H1 (cell line): ENCODE measurements around the gene CNNM3. TPM values are rescaled to one million over a fixed set of nuclear protein-coding genes. Genes with fewer than 3 reads are reported as not detected.

Experiments
- CTCF ChIA-PET: fragments of 300-600 bp; sonication (Branson Sonifier 250); formaldehyde crosslinking; loops from one replicate; lab custom pipeline; 2021; ENCODE audit not compliant: partially characterized antibody; lab: Charles Lee
- POLR2A ChIA-PET: fragments of 300-600 bp; sonication (Branson Sonifier 250); formaldehyde crosslinking; loops from one replicate; lab custom pipeline; 2021; ENCODE audit warnings: inconsistent platforms; ENCODE audit not compliant: partially characterized antibody; lab: Charles Lee
- DNase-seq, 2 experiments: peaks; one replicate each; pipeline versions ENCODE4 v3.0.0 to v3.0.0-alpha.2; 2010 to 2022; ENCODE audit warnings: low spot score in 2 of 2, low read depth in 1 of 2, mixed read lengths in 1 of 2
- FAIRE-seq: peaks from 2 replicates; lab custom pipeline; 2011; peaks lifted over from hg19 to GRCh38; lab: Jason Lieb, UNC
- H2AFZ ChIP-seq: 2 replicates; pipeline ENCODE4 v1.8.1; 2012; ENCODE audit warnings: low read length, inconsistent platforms
- H2AK5ac ChIP-seq: 2 replicates; pipeline ENCODE4 v1.6.1; 2013; ENCODE audit warnings: low read depth, low read length
- H2BK120ac ChIP-seq: replicated peaks from 2 replicates; pipeline ENCODE3; 2013; ENCODE audit warnings: low read depth, low read length, inconsistent platforms
- H2BK12ac ChIP-seq: 2 replicates; pipeline ENCODE4 v1.6.1; 2013; ENCODE audit warnings: low read depth, low read length
- H2BK15ac ChIP-seq: 2 replicates; pipeline ENCODE4 v1.6.1; 2013; ENCODE audit warnings: low read length
- H2BK20ac ChIP-seq: 2 replicates; pipeline ENCODE4 v1.6.1; 2013; ENCODE audit warnings: low read length
- H2BK5ac ChIP-seq: 2 replicates; pipeline ENCODE4 v1.6.1; 2013; ENCODE audit warnings: low read depth, low read length
- H3K14ac ChIP-seq: 2 replicates; pipeline ENCODE4 v1.6.1; 2013; ENCODE audit warnings: inconsistent platforms; ENCODE audit not compliant: insufficient read length
- H3K18ac ChIP-seq: 2 replicates; pipeline ENCODE4 v1.6.1; 2013; ENCODE audit warnings: low read length; ENCODE audit errors: extremely low read depth
- H3K23ac ChIP-seq: 2 replicates; pipeline ENCODE4 v1.6.1; 2013; ENCODE audit warnings: inconsistent platforms; ENCODE audit not compliant: insufficient read length
- H3K23me2 ChIP-seq: 2 replicates; pipeline ENCODE4 v1.6.1; 2013; ENCODE audit warnings: low read depth, low read length
- H3K27ac ChIP-seq: 2 replicates; pipeline ENCODE4 v1.6.1; 2011; ENCODE audit warnings: low read depth, low read length, inconsistent platforms
- H3K27me3 ChIP-seq, 4 experiments: replicated peaks in 1 of 4; 1 replicate in 1 of 4; 2 replicates in 3 of 4; pipeline versions ENCODE4 v1.6.1 to v1.8.1; 2011 to 2013; ENCODE audit warnings: low read length in 3 of 4, mild to moderate bottlenecking in 3 of 4, inconsistent platforms in 2 of 4, mixed read lengths in 2 of 4, moderate library complexity in 1 of 4; ENCODE audit not compliant: control insufficient read depth in 3 of 4, insufficient read depth in 3 of 4; ENCODE audit errors: extremely low read depth in 1 of 4
- H3K36me3 ChIP-seq, 4 experiments: 2 replicates each; pipeline versions ENCODE4 v1.6.1 to v1.8.1; 2011 to 2013; ENCODE audit warnings: mild to moderate bottlenecking in 4 of 4, low read length in 3 of 4, moderate library complexity in 2 of 4, control low read depth in 1 of 4, inconsistent platforms in 1 of 4; ENCODE audit not compliant: insufficient read depth in 4 of 4, control insufficient read depth in 2 of 4
- H3K4ac ChIP-seq: replicated peaks from 2 replicates; pipeline ENCODE3; 2013; ENCODE audit warnings: low read length, low read depth, mixed read lengths, inconsistent platforms; ENCODE audit not compliant: insufficient read length
- H3K4me1 ChIP-seq, 4 experiments: replicated peaks in 1 of 4; 1 replicate in 1 of 4; 2 replicates in 3 of 4; pipeline versions ENCODE4 v1.6.1 to v1.8.1; 2011 to 2013; ENCODE audit warnings: low read length in 3 of 4, inconsistent platforms in 2 of 4, mixed read lengths in 1 of 4; ENCODE audit not compliant: insufficient read depth in 4 of 4, control insufficient read depth in 3 of 4
- H3K4me2 ChIP-seq, 2 experiments: 2 replicates each; pipeline versions ENCODE4 v1.6.1 to v1.8.1; 2011 to 2013; ENCODE audit warnings: low read depth in 2 of 2, low read length in 2 of 2, control low read depth in 1 of 2, inconsistent platforms in 1 of 2, mild to moderate bottlenecking in 1 of 2; ENCODE audit not compliant: insufficient read depth in 1 of 2
- H3K4me3 ChIP-seq, 4 experiments: fragments of 200-600, 300-600 bp in 1 of 4; sonication (generic), shearing (Covaris generic), sonication (Bioruptor Twin) in 1 of 4; 2 replicates each; pipeline versions ENCODE4 v1.5.1 to v1.8.1; 2011 to 2016; ENCODE audit warnings: low read length in 4 of 4, low read depth in 3 of 4, control low read depth in 2 of 4, inconsistent platforms in 2 of 4, mild to moderate bottlenecking in 2 of 4, mixed read lengths in 1 of 4, moderate library complexity in 1 of 4; ENCODE audit not compliant: insufficient read depth in 2 of 4; ENCODE audit errors: extremely low read depth in 1 of 4
- H3K56ac ChIP-seq: replicated peaks from 2 replicates; pipeline ENCODE3; 2013; ENCODE audit warnings: low read depth, mild to moderate bottlenecking, mixed read lengths, low read length, inconsistent platforms; ENCODE audit not compliant: insufficient read length
- H3K79me1 ChIP-seq: 2 replicates; pipeline ENCODE4 v1.6.1; 2013; ENCODE audit warnings: low read depth, low read length, control low read depth
- H3K79me2 ChIP-seq, 2 experiments: 2 replicates each; pipeline versions ENCODE4 v1.6.1 to v1.8.1; 2012 to 2013; ENCODE audit warnings: low read length in 2 of 2, mild to moderate bottlenecking in 2 of 2, inconsistent platforms in 1 of 2; ENCODE audit not compliant: insufficient read depth in 2 of 2, control insufficient read depth in 1 of 2
- H3K9ac ChIP-seq, 4 experiments: replicated peaks in 1 of 4; 1 replicate in 1 of 4; 2 replicates in 3 of 4; pipeline versions ENCODE4 v1.6.1 to v1.8.1; 2011 to 2013; ENCODE audit warnings: low read depth in 3 of 4, low read length in 3 of 4, control low read depth in 2 of 4, mild to moderate bottlenecking in 2 of 4, moderate library complexity in 2 of 4, inconsistent platforms in 1 of 4; ENCODE audit errors: extremely low read depth in 1 of 4
- H3K9me3 ChIP-seq, 2 experiments: 2 replicates each; pipeline versions ENCODE4 v1.6.1 to v1.8.1; 2012 to 2013; ENCODE audit warnings: mild to moderate bottlenecking in 2 of 2, moderate library complexity in 2 of 2, control low read depth in 1 of 2, inconsistent platforms in 1 of 2, low read depth in 1 of 2, low read length in 1 of 2, mixed read lengths in 1 of 2; ENCODE audit not compliant: insufficient read depth in 2 of 2
- H4K20me1 ChIP-seq, 2 experiments: replicated peaks in 1 of 2; 2 replicates each; pipeline versions ENCODE3 to v1.8.1; 2011 to 2013; ENCODE audit warnings: inconsistent platforms in 2 of 2, low read length in 2 of 2, mild to moderate bottlenecking in 1 of 2; ENCODE audit not compliant: insufficient read depth in 2 of 2, control insufficient read depth in 1 of 2
- H4K5ac ChIP-seq: 2 replicates; pipeline ENCODE4 v1.6.1; 2013; ENCODE audit warnings: low read length, low read depth, mixed read lengths, inconsistent platforms; ENCODE audit not compliant: insufficient read length
- H4K8ac ChIP-seq: 2 replicates; pipeline ENCODE4 v1.8.0; 2013; ENCODE audit warnings: mild to moderate bottlenecking, moderate library complexity, low read length, inconsistent platforms; ENCODE audit not compliant: insufficient read depth; ENCODE audit errors: extremely low read depth
- H4K91ac ChIP-seq: replicated peaks from 2 replicates; pipeline ENCODE3; 2013; ENCODE audit warnings: low read length, mixed read lengths, inconsistent platforms; ENCODE audit not compliant: insufficient read length
- BACH1 ChIP-seq: IDR thresholded peaks from 2 replicates; pipeline ENCODE4 v1.6.1; 2012; ENCODE audit warnings: low read length, improper control_type of control experiment
- EGR1 ChIP-seq: IDR thresholded peaks from 2 replicates; pipeline ENCODE4 v1.6.1; 2011; ENCODE audit warnings: low read depth, low read length, borderline replicate concordance
- EZH2 ChIP-seq: fragments of 200-600 bp; sonication (generic); IDR thresholded peaks from 2 replicates; pipeline ENCODE4 v1.7.1; 2012; ENCODE audit warnings: low read depth, mild to moderate bottlenecking, moderate library complexity, low read length, inconsistent platforms; ENCODE audit not compliant: severe bottlenecking
- GTF2F1 ChIP-seq: IDR thresholded peaks from 2 replicates; pipeline ENCODE4 v1.6.1; 2012; ENCODE audit warnings: low read depth, low read length, improper control_type of control experiment, borderline replicate concordance
- KDM4A ChIP-seq: IDR thresholded peaks from one replicate; pipeline ENCODE4 v1.7.1; 2012; ENCODE audit warnings: low read depth, mild to moderate bottlenecking, moderate library complexity, low read length, inconsistent platforms; ENCODE audit not compliant: severe bottlenecking
- MAX ChIP-seq: IDR thresholded peaks from 2 replicates; pipeline ENCODE4 v1.6.1; 2012; ENCODE audit warnings: inconsistent platforms
- NANOG ChIP-seq: IDR thresholded peaks from 2 replicates; pipeline ENCODE4 v1.6.1; 2011; ENCODE audit warnings: low read length, low read depth, mild to moderate bottlenecking, inconsistent platforms; ENCODE audit not compliant: insufficient read depth, poor library complexity, severe bottlenecking
- NRF1 ChIP-seq: IDR thresholded peaks from 2 replicates; pipeline ENCODE4 v1.6.1; 2011; ENCODE audit warnings: mild to moderate bottlenecking, low read depth, low read length, improper control_type of control experiment
- POLR2A ChIP-seq, 2 experiments: IDR thresholded peaks; 1 replicate in 1 of 2; 2 replicates in 1 of 2; pipeline ENCODE4 v1.6.1; 2011; ENCODE audit warnings: low read depth in 2 of 2, low read length in 2 of 2, mild to moderate bottlenecking in 2 of 2; ENCODE audit errors: control extremely low read depth in 1 of 2
- POU5F1 ChIP-seq: IDR thresholded peaks from 2 replicates; pipeline ENCODE4 v1.6.1; 2011; ENCODE audit warnings: low read depth, mild to moderate bottlenecking, low read length, moderate library complexity
- RAD21 ChIP-seq, 2 experiments: IDR thresholded peaks in 1 of 2; conservative IDR thresholded peaks in 1 of 2; 2 replicates each; pipeline ENCODE4 v1.6.1; 2011; ENCODE audit warnings: low read depth in 2 of 2, low read length in 2 of 2, improper control_type of control experiment in 1 of 2, inconsistent platforms in 1 of 2, mild to moderate bottlenecking in 1 of 2, moderate library complexity in 1 of 2
- RFX5 ChIP-seq: IDR thresholded peaks from 2 replicates; pipeline ENCODE4 v1.6.1; 2011; ENCODE audit warnings: low read depth, low read length, improper control_type of control experiment, borderline replicate concordance
- SAP30 ChIP-seq: fragments of 300-600 bp; sonication (generic); IDR thresholded peaks from 2 replicates; pipeline ENCODE4 v1.7.1; 2012; ENCODE audit warnings: low read length, moderate library complexity, mild to moderate bottlenecking, inconsistent platforms; ENCODE audit not compliant: insufficient read depth, insufficient replicate concordance
- SIRT6 ChIP-seq: IDR thresholded peaks from one replicate; pipeline ENCODE4 v1.7.1; 2012; ENCODE audit warnings: low read length, inconsistent platforms
- TBP ChIP-seq: IDR thresholded peaks from 2 replicates; pipeline ENCODE4 v1.6.1; 2011; ENCODE audit warnings: low read depth, low read length, improper control_type of control experiment
- WGBS, 2 experiments: shearing (Covaris generic) in 1 of 2; methylation state at CpG; one replicate each; pipeline versions ENCODE4 v1.1.6 to v1.1.7; 2013 to 2015; ENCODE audit warnings: low lambda C conversion rate in 2 of 2, mixed read lengths in 2 of 2, inconsistent platforms in 1 of 2, low coverage in 1 of 2, missing lambda C conversion rate in 1 of 2; ENCODE audit not compliant: insufficient replicate concordance in 2 of 2, insufficient coverage in 1 of 2, insufficient read length in 1 of 2; ENCODE audit errors: extremely low coverage in 1 of 2, missing lambda C conversion rate in 1 of 2; 5-methylcytosine and 5-hydroxymethylcytosine counted together
- polyA plus RNA-seq, 7 experiments: library from polyadenylated mRNA; depleted of rRNA in 3 of 7; stranded (reverse) in 5 of 7; unstranded in 2 of 7; fragments of >200 nt in 5 of 7; fragments of 200-250 nt in 2 of 7; gene quantifications; 1 replicate in 5 of 7; 2 replicates in 1 of 7; 4 replicates in 1 of 7; pipeline versions ENCODE4 v1.2.1 to v1.2.3, GENCODE V29; 2011 to 2013; ENCODE audit warnings: missing spikeins in 2 of 7, mixed read lengths in 2 of 7
- total RNA-seq: library from RNA; stranded (reverse); fragmentation: NEBNext Ultra II Directional; extraction: Animal tissue kit (Norgen Biotek cat#: 25700); gene quantifications from 2 replicates; pipeline ENCODE4 v1.2.1, GENCODE V29; 2021

CNNM3 gene
- total and polyA plus RNA-seq, 2 of the 8 experiments (the other 6 are each of a cell fraction or from before 2014, with no cell fraction given): 29.1 to 29.2 TPM

- DNase-seq: no peak
- H3K36me3 ChIP-seq: no peaks in the 10 kb centered on the region; a peak in 1 of 8 replicates
- H3K23me2 ChIP-seq: no peaks in the 10 kb centered on the region
- no peaks in the 10 kb centered on the region for H3K79me2 ChIP-seq
- no peak overlapping the region for H2AK5ac ChIP-seq
- no peaks in the 10 kb centered on the region for H4K20me1 ChIP-seq
- H3K79me1 ChIP-seq: no peaks in the 10 kb centered on the region
- no peak overlapping the region for H4K5ac ChIP-seq
- 85% methylated on average over 6 of the region's 6 CpGs; no CpG with 5 or more reads in 1 of the 2 experiments for WGBS, 2 experiments
- H2BK5ac ChIP-seq: no peak overlapping the region
- no peak overlapping the region for H3K56ac ChIP-seq
- no peak overlapping the region for H2AFZ ChIP-seq
- no peak overlapping the region for H4K8ac ChIP-seq
- H4K91ac ChIP-seq: no peak overlapping the region
- no peak overlapping the region for H2BK15ac ChIP-seq
- H3K9ac ChIP-seq: no peak overlapping the region
- H2BK12ac ChIP-seq: no peak overlapping the region
- H2BK20ac ChIP-seq: no peak overlapping the region
- H3K9me3 ChIP-seq: no peaks in the 10 kb centered on the region
- H3K14ac ChIP-seq: no peak overlapping the region
- no peak for FAIRE-seq
- no peak overlapping the region for H3K27ac ChIP-seq
- H3K4me1 ChIP-seq: no peaks in the 10 kb centered on the region
- H3K4me2 ChIP-seq: no peak overlapping the region
- no peak overlapping the region for H3K23ac ChIP-seq
- H3K4ac ChIP-seq: no peak overlapping the region
- H2BK120ac ChIP-seq: no peak overlapping the region
- H3K27me3 ChIP-seq: no peaks in the 10 kb centered on the region
- no peak overlapping the region for H3K4me3 ChIP-seq
- H3K18ac ChIP-seq: no peak overlapping the region
- CTCF ChIA-PET: no interaction called here
- POLR2A ChIA-PET: no interaction called here
- no peak for TF ChIP-seq EGR1
- TF ChIP-seq RAD21 (IDR thresholded peaks at IDR 0.05 in 1 of 2, conservative IDR thresholded peaks at IDR 0.05 in 1 of 2; ENCODE audit: low read depth in 2 of 2, low read length in 2 of 2): no peak
- TF ChIP-seq TBP: no peak
- TF ChIP-seq GTF2F1: no peak
- TF ChIP-seq POU5F1: no peak
- no peak for TF ChIP-seq RFX5
- TF ChIP-seq MAX: no peak
- no peak for TF ChIP-seq SAP30
- TF ChIP-seq EZH2: no peak
- TF ChIP-seq NANOG: no peak
- TF ChIP-seq BACH1: no peak
- TF ChIP-seq NRF1: no peak
- no peak for TF ChIP-seq KDM4A
- no peak for TF ChIP-seq SIRT6
- TF ChIP-seq POLR2A (IDR thresholded peaks at IDR 0.05; ENCODE audit: control extremely low read depth in 1 of 2, low read depth in 2 of 2, low read length in 2 of 2): no peak
- TF ChIP-seq, all 59 proteins: peak for 0
Observed at GRCh38 chr2:96795076-96795475, 21.0 kb upstream of the CNNM3 start.
